Left forelimb (tissue), 1 donor: ENCODE data around the gene PLXNB3.
"Not testable (repeated sequence)": the region's sequence is repeated elsewhere in the genome, so short reads cannot be mapped to it uniquely, and the experiment has no call there.

Experiments used
- DNase-seq: peaks from one replicate; pipeline ENCODE4 v3.0.0-alpha.2; 2018; ENCODE audit warnings: low spot score

PLXNB3 gene

GRCh38 chrX:153733651-153734240 is 30.3 kb upstream of the PLXNB3 start:
- DNase-seq: no peak

- DNase-seq: no peak
These were observed 29.2 kb upstream of the PLXNB3 start for GRCh38 chrX:153734871-153735270.

GRCh38 chrX:153735274-153735673 is 28.8 kb upstream of the PLXNB3 start:
- no peak for DNase-seq

- no peak for DNase-seq
These were observed 27.8 kb upstream of the PLXNB3 start for GRCh38 chrX:153736071-153736820.

GRCh38 chrX:153736871-153737441 is 27.1 kb upstream of the PLXNB3 start:
- no peak for DNase-seq

GRCh38 chrX:153738056-153738605 is 25.9 kb upstream of the PLXNB3 start:
- no peak for DNase-seq

- DNase-seq: no peak
These were observed 24.1 kb upstream of the PLXNB3 start for GRCh38 chrX:153739754-153740486.

GRCh38 chrX:153740631-153741222 is 23.3 kb upstream of the PLXNB3 start:
- DNase-seq: no peak

- DNase-seq: no peak
These were observed 22.6 kb upstream of the PLXNB3 start for GRCh38 chrX:153741446-153741845.

- DNase-seq: not testable (repeated sequence)
These were observed 21.9 kb upstream of the PLXNB3 start for GRCh38 chrX:153742111-153742510.

- DNase-seq: not testable (repeated sequence)
These were observed 21.1 kb upstream of the PLXNB3 start for GRCh38 chrX:153742796-153743467.

- not testable (repeated sequence) for DNase-seq
These were observed 20.4 kb upstream of the PLXNB3 start for GRCh38 chrX:153743468-153744209.

- no peak for DNase-seq
These were observed 19.6 kb upstream of the PLXNB3 start for GRCh38 chrX:153744210-153745066.

- not testable (repeated sequence) for DNase-seq
These were observed 19.0 kb upstream of the PLXNB3 start for GRCh38 chrX:153745067-153745433.

GRCh38 chrX:153746359-153746758 is 17.7 kb upstream of the PLXNB3 start:
- no peak for DNase-seq

GRCh38 chrX:153746991-153747390 is 17.1 kb upstream of the PLXNB3 start:
- not testable (repeated sequence) for DNase-seq

- not testable (repeated sequence) for DNase-seq
These were observed 15.0 kb upstream of the PLXNB3 start for GRCh38 chrX:153749017-153749416.

GRCh38 chrX:153750127-153750774 is 13.8 kb upstream of the PLXNB3 start:
- DNase-seq: peak; percentile 3

GRCh38 chrX:153755136-153755535 is 8.9 kb upstream of the PLXNB3 start:
- no peak for DNase-seq
